IPS-18a (cell line): ENCODE data around the gene ZBTB7C.

ENCODE experiments used
- H3K27ac ChIP-seq: one replicate; pipeline ENCODE4 v1.5.1; 2013; ENCODE audit warnings: low read length
- H3K27me3 ChIP-seq: one replicate; pipeline ENCODE4 v1.6.1; 2013; ENCODE audit warnings: mild to moderate bottlenecking, low read length; ENCODE audit not compliant: control insufficient read depth, insufficient read depth
- H3K36me3 ChIP-seq: one replicate; pipeline ENCODE4 v1.6.1; 2013; ENCODE audit warnings: low read depth, low read length; ENCODE audit not compliant: control insufficient read depth
- H3K4me1 ChIP-seq: one replicate; pipeline ENCODE4 v1.6.1; 2013; ENCODE audit warnings: low read depth, low read length; ENCODE audit not compliant: control insufficient read depth
- H3K4me3 ChIP-seq: one replicate; pipeline ENCODE4 v1.5.1; 2013; ENCODE audit warnings: low read length
- H3K9ac ChIP-seq: one replicate; pipeline ENCODE4 v1.6.1; 2013; ENCODE audit warnings: mild to moderate bottlenecking, low read length, moderate library complexity
- H3K9me3 ChIP-seq: one replicate; pipeline ENCODE4 v1.6.1; 2013; ENCODE audit warnings: low read depth, low read length; ENCODE audit not compliant: control insufficient read depth

Gene ZBTB7C

GRCh38 chr18:48049757-48050156 is 359.4 kb downstream of the ZBTB7C start:
- H3K9me3 ChIP-seq: no peaks in the 10 kb centered on the region
- no peaks in the 10 kb centered on the region for H3K4me1 ChIP-seq
- no peak overlapping the region for H3K27ac ChIP-seq
- H3K36me3 ChIP-seq: no peaks in the 10 kb centered on the region
- no peak overlapping the region for H3K9ac ChIP-seq
- no peaks in the 10 kb centered on the region for H3K27me3 ChIP-seq
- no peak overlapping the region for H3K4me3 ChIP-seq

- Histone ChIP-seq H3K9me3 (no peaks in the 10 kb centered on the region), H3K36me3 (no peaks in the 10 kb centered on the region), H3K4me3 (no peak overlapping the region), H3K9ac (no peak overlapping the region), H3K27me3 (no peaks in the 10 kb centered on the region), H3K27ac (no peak overlapping the region), H3K4me1 (no peaks in the 10 kb centered on the region)
Measured at GRCh38 chr18:48048251-48048650, 360.9 kb downstream of the ZBTB7C start.

DNA sequence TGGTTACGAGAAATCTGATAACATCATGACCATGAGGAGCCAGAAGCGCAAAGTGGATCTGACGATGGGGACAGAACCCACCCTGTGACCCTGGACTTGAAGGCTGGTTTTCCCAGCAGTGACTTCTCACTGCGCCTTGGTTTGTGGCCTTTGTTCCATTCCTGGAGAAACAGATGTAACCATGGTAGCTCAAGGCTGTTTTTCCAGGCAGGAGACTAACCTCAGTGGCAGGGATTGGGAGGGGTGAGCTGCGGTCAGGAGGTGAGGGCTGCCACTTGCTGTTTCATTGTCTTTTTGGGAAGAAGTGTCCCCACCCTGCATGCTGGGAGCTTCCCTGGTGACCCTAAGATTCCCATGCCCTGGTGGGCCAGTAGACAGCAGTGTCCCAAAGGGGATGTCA is 362.3 kb downstream of the ZBTB7C start:
- Histone ChIP-seq H3K9ac (no peak overlapping the region), H3K4me1 (no peaks in the 10 kb centered on the region), H3K9me3 (no peaks in the 10 kb centered on the region), H3K27me3 (no peaks in the 10 kb centered on the region), H3K27ac (no peak overlapping the region), H3K36me3 (no peaks in the 10 kb centered on the region), H3K4me3 (no peak overlapping the region)

DNA sequence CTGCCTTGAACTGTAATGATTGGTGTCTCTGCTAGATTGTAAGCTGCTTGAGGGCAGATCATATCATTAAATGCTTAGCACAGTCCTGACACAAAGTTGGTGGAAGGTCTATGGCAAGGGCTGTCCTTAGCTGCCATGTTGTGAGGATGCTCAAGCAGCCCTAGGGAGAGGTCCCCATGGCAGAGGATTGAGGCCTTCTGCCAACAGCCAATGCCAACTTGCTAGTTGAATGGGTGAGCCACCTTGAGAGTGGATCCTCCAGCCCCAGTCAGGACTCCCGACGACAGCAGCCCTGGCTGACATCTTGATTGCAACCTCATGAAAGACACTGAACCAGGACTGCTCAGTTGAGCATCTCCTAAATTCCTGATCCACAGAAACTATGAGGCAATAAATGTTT is 363.4 kb downstream of the ZBTB7C start:
- Histone ChIP-seq H3K4me1 (no peaks in the 10 kb centered on the region), H3K27ac (no peak overlapping the region), H3K4me3 (no peak overlapping the region), H3K27me3 (no peaks in the 10 kb centered on the region), H3K9ac (no peak overlapping the region), H3K9me3 (no peaks in the 10 kb centered on the region), H3K36me3 (no peaks in the 10 kb centered on the region)

- no peak overlapping the region for H3K4me3 ChIP-seq
- no peaks in the 10 kb centered on the region for H3K9me3 ChIP-seq
- H3K9ac ChIP-seq: no peak overlapping the region
- no peak overlapping the region for H3K27ac ChIP-seq
- no peaks in the 10 kb centered on the region for H3K4me1 ChIP-seq
- H3K27me3 ChIP-seq: no peaks in the 10 kb centered on the region
- H3K36me3 ChIP-seq: no peaks in the 10 kb centered on the region
Measured at GRCh38 chr18:48044944-48045343, 364.2 kb downstream of the ZBTB7C start.

DNA sequence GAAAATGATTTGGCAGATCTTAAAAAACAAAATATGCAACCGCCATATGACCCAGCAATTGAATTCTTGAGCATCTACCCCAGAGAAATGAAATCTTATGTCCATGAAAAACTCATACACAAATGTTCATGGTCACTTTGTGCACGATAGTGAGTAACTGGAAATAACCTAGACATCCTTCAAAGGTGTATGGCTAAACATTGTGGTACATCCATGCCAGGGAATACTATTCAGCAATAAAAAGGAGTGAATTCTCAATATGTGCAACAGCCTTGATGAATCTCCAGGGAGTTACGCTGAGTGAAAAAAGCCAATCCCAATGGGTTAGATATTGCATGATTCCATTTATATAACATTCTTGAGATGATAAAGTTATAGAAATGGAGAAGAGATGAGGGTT is 366.0 kb downstream of the ZBTB7C start:
- no peak overlapping the region for H3K4me3 ChIP-seq
- H3K27me3 ChIP-seq: no peaks in the 10 kb centered on the region
- H3K9ac ChIP-seq: no peak overlapping the region
- no peaks in the 10 kb centered on the region for H3K4me1 ChIP-seq
- H3K27ac ChIP-seq: no peak overlapping the region
- H3K9me3 ChIP-seq: no peaks in the 10 kb centered on the region
- H3K36me3 ChIP-seq: no peaks in the 10 kb centered on the region

DNA sequence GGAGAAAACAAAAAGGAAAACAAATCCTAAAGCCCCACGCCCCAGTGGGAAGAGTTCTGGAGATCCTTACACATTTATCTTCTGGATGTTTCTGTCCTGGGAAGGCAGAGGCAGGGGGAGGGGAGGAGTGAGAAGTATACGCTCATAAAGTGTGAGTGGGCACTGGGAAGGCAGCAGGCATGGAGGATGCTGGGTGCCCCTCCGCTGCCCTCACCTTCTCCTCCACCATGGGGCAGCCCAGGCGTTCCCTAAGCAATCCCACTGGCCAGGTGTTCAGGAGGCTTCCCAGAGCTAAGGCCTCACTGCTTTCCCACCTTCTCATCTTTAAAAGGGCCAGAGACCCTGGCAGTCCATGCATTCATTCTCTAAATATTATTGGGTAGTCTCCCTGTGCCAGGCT is 366.8 kb downstream of the ZBTB7C start:
- H3K36me3 ChIP-seq: no peaks in the 10 kb centered on the region
- no peaks in the 10 kb centered on the region for H3K9me3 ChIP-seq
- H3K27ac ChIP-seq: no peak overlapping the region
- no peaks in the 10 kb centered on the region for H3K4me1 ChIP-seq
- H3K9ac ChIP-seq: no peak overlapping the region
- H3K27me3 ChIP-seq: no peaks in the 10 kb centered on the region
- no peak overlapping the region for H3K4me3 ChIP-seq

DNA sequence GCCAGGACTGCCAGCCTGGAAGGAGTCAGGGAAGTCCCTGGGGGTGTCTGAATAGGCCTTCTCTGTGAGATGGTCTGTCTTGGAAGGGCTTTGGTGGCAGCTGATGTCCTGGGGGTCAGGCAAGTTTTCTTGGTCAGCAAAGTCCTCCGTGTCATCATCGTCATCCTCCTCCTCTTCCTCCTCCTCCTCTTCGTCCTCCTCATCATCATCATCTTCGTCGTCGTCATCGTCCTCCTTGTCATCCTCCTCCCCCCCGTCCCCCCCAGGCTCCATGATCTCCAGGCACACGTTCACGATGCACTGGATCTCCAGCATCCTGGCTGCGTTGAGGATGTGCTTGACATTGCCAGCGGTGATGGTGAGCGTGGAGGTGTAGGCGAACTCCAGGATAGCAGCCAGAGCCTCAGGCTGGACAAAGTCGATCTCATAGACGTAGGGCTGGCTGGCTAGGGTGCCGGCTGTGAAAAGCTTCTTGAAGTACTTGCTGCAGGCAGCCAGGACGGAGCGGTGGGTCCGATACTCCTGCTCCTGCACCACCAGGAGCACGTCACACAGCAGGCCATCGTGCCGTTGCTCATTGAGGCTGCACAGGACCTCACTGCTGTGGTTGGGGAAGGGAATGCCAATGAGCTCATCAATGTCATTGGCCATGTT is 368.6 kb downstream of the ZBTB7C start:
- H3K4me3 ChIP-seq: no peak overlapping the region
- H3K36me3 ChIP-seq: no peaks in the 10 kb centered on the region
- no peaks in the 10 kb centered on the region for H3K27me3 ChIP-seq
- H3K9ac ChIP-seq: no peak overlapping the region
- no peaks in the 10 kb centered on the region for H3K9me3 ChIP-seq
- H3K4me1 ChIP-seq: no peaks in the 10 kb centered on the region
- H3K27ac ChIP-seq: no peak overlapping the region

DNA sequence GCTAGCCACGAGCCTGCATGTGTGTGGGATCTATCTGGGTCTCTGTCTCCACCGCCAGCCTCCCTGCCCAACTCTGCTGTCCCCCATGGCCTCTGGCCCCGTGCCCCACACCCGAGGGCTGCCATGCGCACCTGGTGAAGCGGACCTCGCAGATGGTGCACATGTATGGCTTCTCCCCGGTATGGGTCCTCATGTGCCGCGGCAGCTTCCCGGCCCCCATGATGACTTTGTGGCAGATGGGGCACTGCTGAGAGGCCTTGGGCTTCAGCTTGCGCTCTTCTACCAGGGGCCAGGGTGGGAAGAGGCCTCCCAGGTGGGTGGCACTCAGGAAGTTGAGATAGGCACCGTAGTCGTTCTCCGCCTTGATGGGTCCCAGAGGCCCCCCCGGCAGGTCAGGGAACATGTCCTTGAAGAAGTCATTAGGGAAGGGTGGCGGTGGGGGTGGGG is 369.4 kb downstream of the ZBTB7C start:
- Histone ChIP-seq H3K27ac (no peak overlapping the region), H3K27me3 (no peaks in the 10 kb centered on the region), H3K9ac (no peak overlapping the region), H3K4me1 (no peaks in the 10 kb centered on the region), H3K36me3 (no peaks in the 10 kb centered on the region), H3K4me3 (no peak overlapping the region), H3K9me3 (no peaks in the 10 kb centered on the region)

- Histone ChIP-seq H3K9ac (no peak overlapping the region), H3K27me3 (no peaks in the 10 kb centered on the region), H3K4me3 (no peak overlapping the region), H3K27ac (no peak overlapping the region), H3K36me3 (no peaks in the 10 kb centered on the region), H3K9me3 (no peaks in the 10 kb centered on the region), H3K4me1 (no peaks in the 10 kb centered on the region)
Measured at GRCh38 chr18:48038636-48039035, 370.5 kb downstream of the ZBTB7C start.

DNA sequence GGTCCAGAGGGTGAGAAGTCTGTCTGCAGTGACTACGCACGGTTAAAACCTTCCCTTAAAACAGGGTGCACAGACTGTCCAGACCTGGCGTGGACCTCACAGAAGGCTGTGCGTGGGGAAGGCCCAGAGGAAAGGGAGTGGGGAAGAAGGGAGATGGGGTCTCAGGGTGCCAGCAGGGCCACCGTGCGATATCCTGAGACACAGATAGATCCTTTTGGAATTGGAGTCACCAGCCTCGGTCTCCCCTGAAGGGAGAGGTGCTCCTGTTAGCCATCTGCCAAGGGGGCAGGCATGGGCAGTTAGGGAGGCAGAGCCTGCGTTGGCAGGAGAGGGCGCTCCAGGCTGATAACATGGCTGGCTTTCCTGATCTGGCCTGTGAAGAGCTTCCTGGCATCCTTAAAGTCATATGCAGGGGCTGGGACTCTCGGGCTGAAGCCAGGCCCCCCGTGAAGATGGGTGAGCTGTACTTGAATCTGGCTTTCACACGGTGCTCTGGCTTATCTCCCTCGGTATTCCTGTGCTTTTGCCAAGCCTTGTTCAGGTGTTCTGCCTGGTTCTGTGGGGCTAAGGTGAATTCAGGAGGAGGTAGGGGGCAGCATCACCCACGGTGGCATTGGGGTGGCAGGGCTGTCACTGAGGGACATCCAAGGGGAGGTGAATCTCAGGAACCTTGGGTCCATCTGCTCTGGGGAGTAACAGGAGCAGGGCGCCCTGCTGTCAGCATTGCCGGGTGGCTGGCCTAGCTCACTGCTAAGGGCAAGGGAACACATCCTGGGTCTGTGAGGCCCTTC is 371.5 kb downstream of the ZBTB7C start:
- Histone ChIP-seq H3K4me3 (no peak overlapping the region), H3K9ac (no peak overlapping the region), H3K9me3 (no peaks in the 10 kb centered on the region), H3K27ac (no peak overlapping the region), H3K4me1 (no peaks in the 10 kb centered on the region), H3K36me3 (no peaks in the 10 kb centered on the region), H3K27me3 (no peaks in the 10 kb centered on the region)
